Fibroblast of the aortic adventitia (primary cell): Measurements from ENCODE around the gene TTLL12. TPM values are rescaled to one million over a fixed set of nuclear protein-coding genes. Genes with fewer than 3 reads are reported as not detected.

Experiments used
- DNase-seq: peaks from one replicate; pipeline ENCODE4 v3.0.0-alpha.2; 2010; ENCODE audit warnings: low read depth
- H3K4me3 ChIP-seq: 2 replicates; pipeline ENCODE4 v1.5.1; 2011; ENCODE audit warnings: low read depth, mild to moderate bottlenecking, control low read depth, low read length, moderate library complexity
- total RNA-seq: library from RNA; depleted of rRNA; stranded (reverse); fragments of >200 nt; gene quantifications from 2 replicates; pipeline ENCODE4 v1.2.3, GENCODE V29; 2012; ENCODE audit warnings: low replicate concordance
- TF ChIP-seq, protein P1 (sequence below): IDR thresholded peaks from 2 replicates; pipeline ENCODE4 v1.5.1; 2011; ENCODE audit warnings: mild to moderate bottlenecking, low read length, control low read depth, inconsistent platforms; ENCODE audit not compliant: insufficient read depth

The TTLL12 gene
- total RNA-seq, 1 donor: 40.5 TPM

- no peak for DNase-seq
- no peak overlapping the region for H3K4me3 ChIP-seq
- TF ChIP-seq, protein P1, sequence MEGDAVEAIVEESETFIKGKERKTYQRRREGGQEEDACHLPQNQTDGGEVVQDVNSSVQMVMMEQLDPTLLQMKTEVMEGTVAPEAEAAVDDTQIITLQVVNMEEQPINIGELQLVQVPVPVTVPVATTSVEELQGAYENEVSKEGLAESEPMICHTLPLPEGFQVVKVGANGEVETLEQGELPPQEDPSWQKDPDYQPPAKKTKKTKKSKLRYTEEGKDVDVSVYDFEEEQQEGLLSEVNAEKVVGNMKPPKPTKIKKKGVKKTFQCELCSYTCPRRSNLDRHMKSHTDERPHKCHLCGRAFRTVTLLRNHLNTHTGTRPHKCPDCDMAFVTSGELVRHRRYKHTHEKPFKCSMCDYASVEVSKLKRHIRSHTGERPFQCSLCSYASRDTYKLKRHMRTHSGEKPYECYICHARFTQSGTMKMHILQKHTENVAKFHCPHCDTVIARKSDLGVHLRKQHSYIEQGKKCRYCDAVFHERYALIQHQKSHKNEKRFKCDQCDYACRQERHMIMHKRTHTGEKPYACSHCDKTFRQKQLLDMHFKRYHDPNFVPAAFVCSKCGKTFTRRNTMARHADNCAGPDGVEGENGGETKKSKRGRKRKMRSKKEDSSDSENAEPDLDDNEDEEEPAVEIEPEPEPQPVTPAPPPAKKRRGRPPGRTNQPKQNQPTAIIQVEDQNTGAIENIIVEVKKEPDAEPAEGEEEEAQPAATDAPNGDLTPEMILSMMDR: no peak
Measured at GRCh38 chr22:43200555-43200954, 13.6 kb upstream of the TTLL12 start.

- no peak overlapping the region for H3K4me3 ChIP-seq
- TF ChIP-seq, protein P1: no peak
- DNase-seq: no peak
Measured at GRCh38 chr22:43200031-43200430, 13.1 kb upstream of the TTLL12 start.

DNA sequence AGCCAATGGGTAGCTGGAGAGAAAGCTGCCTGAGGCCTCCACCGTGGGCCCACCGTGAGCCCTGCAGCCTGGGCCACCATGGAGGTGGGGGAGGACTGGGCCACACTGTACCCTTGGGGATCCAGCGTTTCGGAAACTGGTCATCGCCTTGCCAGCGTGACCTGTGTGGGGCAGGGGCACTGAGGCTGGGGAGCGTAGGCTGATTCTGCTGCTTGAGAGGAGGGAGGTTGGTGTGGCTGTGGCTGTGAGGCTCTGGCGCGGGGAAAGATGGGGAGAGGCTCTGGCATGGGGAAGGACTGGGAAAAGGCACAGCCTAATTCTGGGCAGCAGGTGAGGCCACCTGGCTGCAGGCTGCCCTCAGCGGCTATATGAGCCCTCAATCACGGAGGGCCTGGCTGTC lies 12.6 kb upstream of the TTLL12 start:
- no peak for DNase-seq
- no peak overlapping the region for H3K4me3 ChIP-seq
- TF ChIP-seq, protein P1: no peak

DNA sequence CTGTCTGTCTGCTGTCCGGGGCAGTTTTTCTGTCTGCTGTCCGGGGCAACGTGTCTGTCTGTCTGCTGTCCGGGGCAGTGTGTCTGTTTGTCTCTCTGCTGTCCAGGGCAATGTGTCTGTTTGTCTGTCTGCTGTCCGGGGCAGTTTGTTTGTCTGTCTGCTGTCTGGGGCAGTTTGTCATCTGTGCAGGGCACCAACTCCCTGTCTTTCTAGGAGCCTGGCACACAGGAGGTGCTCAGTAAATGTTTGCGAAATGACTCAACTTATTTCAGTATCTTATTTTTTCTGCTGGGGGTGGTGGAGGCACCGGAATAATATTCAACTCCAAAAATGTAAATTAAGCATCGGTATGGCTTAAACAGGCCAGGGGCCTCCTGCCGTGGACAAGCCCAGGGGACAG lies 12.0 kb upstream of the TTLL12 start:
- TF ChIP-seq, protein P1: no peak
- no peak overlapping the region for H3K4me3 ChIP-seq
- no peak for DNase-seq

DNA sequence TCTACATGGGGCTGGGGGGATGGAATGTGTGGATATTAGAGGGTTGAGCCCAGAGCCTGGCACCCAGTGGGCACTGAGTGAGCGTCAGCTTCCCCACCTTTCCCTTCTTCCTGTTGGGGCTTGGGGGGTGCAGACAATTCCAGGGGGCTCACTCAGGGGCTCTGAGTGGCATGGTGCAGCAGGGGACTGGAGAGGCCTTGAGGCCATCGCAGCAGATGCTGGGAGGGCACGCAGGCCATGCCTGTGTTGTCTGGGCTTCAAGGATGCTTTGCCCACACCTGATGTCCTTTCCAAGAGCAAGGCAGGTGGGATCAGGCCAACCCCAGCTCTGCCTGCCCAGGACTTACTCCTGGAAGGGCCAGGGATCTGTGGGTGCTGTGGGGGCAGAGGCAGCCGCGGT lies 11.2 kb upstream of the TTLL12 start:
- no peak for DNase-seq
- TF ChIP-seq, protein P1: no peak
- no peak overlapping the region for H3K4me3 ChIP-seq

GRCh38 chr22:43197271-43197941 lies 10.5 kb upstream of the TTLL12 start:
- DNase-seq: no peak
- no peak overlapping the region for H3K4me3 ChIP-seq
- TF ChIP-seq, protein P1: no peak

- TF ChIP-seq, protein P1: no peak
- no peak overlapping the region for H3K4me3 ChIP-seq
- DNase-seq: no peak
Measured at GRCh38 chr22:43191831-43192230, 4.9 kb upstream of the TTLL12 start.
